HG02623 (cell line): ENCODE measurements around the gene CTIF.

ENCODE experiments used
- ATAC-seq: cut with Tn5 transposase; IDR thresholded peaks from one replicate; pipeline ENCODE4 v1.9.1; 2021; ENCODE audit warnings: moderate library complexity; ENCODE audit not compliant: unreplicated experiment

The CTIF gene

DNA sequence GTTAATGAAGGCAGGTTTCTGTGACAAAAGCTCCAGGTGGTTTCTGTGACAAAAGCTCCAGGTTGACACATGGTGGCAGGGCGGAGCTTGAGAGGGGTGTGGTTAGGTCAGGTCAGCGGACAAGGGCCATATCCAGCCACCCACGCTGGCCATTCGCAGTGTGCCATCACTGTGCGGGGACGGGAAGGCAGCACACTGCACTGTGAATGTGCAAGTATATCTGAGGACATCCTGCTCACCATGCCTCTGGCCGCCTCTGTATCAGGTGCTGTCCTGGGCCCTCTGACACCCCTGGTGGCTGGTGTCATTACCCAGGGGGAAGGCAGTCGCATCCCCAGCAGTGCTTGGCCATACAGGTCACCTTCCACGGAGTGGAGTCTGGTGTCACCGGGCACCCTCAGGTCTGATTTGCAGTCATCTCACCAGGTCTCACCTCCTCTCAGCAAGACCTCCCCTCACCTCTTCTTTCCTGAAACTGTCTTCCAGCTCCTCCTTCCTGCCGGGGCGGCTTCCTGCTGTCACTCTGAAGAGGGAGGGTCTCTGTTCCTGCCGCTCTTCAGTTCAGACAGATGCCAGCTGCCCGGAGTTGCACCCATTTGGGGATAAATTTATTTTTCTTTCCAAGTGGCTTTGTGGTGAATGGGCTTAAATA, 34.9 kb downstream of the CTIF start:
- ATAC-seq = no peak

DNA sequence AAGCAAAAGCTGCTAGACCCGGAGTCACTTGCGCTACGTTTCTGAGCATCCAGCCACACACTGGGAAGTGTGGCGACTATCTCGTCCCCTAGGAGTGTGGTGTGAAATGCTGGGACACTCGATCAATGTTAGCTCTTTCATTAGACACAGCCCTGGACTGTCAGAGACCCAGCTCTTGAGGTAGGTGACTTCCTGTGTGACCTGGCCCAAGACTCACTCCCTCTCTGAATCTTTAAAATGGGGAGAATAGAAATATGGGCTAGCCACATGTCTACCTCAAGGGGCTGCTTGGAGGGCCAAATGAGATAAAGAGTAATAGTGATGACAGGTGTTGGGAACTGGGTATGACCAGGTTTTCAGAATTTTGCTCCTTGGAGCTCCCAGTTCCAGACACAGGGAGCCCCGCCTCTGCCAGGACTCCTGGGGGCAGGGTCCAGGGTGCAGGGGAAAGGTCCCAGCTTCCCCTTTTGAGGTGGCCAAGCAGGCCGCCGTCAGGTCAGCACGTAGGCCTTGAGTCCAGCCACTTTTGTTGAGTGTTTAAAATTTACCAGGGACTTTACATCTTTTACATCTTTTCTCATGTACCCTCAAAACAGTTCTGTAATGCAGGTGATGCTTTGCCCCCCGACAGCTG, 36.0 kb downstream of the CTIF start:
- no peak for ATAC-seq

- ATAC-seq = no peak
Observed at GRCh38 chr18:48575301-48575657, 36.4 kb downstream of the CTIF start.

DNA sequence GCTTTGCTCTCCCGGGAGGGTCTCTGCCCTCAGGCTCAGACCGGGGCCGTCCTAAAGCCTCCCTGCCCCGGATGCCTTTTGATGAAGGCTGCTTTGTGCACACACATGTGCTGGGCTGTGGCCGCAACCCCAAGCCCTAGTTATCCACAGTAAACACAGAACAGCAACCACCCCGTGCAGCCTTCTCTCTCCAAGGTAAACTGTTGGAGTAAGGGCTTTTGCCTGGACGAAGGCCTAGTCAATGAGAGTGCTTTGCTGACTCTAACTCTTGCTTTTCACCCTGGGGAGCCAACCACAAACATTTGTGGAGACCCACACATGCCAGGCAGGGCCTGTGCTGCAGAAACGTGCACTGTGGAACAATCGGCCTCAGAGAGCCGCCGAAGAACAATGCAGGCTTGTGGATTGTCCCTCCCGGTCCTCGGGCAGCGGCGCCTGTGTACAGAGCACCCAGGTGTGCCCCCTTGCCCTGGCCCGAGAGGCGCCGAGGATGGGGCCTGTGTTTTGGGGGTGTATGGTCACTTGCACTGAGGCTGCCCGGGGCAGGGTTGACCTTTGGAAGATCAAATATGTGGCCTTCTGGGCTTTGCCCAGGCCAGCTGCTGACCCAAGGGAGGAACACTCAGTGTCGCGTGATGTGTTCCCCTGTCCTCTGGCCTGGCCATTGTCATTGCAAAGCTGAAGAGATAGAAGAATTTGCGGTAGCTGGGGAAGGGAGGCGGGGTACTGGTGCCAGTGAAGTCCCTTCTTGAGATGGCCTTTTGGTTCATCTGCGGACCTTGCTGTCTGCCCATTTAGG, 37.0 kb downstream of the CTIF start:
- ATAC-seq = no peak

DNA sequence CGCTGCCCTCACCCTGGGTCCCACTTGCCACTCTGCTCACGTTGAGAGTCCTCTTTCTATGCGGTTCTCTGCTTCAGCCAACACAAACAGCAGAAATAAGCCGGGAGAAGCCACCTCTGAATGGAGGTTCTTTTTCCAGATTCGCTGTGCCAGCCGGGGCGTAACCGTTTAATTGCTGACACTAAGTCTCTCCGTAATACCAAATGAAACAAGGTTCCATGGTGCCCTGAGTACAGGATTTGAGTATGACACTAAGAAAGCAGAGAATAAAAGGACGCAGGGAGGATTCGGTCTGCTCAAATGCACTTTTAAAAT, 37.6 kb downstream of the CTIF start:
- ATAC-seq = no peak

DNA sequence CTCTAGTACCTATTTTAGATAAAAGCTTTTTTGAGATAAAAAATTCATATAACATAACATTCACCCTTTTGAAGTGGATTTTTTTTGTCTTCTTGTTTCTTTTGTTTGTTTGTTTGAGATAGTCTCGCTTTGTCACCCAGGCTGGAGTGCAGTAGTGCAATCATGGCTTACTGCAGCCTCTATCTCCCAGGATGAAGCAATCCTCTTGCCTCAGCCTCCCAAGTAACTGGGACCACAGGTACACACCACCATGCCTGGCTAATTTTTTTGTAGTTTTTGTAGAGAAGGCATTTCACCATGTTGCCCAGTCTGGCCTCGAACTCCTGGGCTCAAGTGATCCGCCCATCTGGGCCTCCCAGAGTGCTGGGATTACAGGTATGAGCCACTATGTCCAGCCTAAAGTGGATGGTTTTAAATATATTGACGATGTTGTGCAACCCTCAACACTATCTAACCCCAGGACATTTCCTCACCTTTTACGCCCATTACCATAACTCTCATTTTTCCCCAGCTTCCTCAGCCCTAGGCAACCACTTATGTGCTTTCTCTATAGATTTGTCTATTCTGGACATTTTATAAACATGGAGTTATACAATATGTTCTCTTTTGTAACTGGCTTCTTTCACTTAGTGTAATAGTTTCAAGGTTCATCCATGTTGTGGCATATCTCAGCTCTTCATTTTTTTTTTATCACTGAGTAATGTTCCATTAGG, 38.8 kb downstream of the CTIF start:
- no peak for ATAC-seq

DNA sequence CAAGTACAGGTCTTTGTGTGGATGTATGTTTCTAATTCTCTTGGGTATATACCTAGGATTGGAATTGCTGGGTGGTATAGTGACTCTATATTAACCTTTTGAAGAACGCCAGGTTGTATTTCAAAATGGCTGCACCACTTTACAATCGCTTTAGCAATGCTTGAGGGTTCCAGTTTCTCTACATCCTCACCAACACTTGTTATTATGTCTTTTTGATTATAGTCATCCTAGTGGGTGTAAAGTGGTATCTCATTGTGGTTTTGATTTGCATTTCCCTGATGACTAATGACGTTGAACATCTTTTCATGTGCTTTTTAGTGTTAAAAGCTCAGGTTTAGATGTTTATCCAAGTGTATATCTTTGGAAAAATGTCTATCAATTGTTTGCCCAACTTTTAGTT, 39.5 kb downstream of the CTIF start:
- ATAC-seq = no peak

GRCh38 chr18:48580066-48580465, 41.2 kb downstream of the CTIF start:
- no peak for ATAC-seq

DNA sequence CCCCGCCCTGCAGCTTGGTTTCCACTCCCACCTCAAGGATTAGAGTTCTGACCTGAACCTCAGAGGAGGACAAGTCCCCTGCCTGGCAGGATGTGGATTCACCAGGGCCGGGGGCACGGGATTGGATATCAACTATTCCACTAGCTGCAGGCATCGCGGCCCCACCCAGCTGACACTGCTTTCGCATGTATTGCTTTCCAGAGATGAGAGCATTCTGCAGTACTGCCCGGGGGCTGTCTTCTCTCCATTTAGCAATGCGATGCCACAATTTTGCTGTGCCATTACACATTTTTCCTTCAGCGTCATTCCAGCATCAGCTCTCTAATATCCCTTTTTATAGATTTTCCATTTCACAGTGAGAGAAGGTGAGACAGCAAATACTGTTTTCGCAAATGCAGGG, 42.0 kb downstream of the CTIF start:
- ATAC-seq = no peak

DNA sequence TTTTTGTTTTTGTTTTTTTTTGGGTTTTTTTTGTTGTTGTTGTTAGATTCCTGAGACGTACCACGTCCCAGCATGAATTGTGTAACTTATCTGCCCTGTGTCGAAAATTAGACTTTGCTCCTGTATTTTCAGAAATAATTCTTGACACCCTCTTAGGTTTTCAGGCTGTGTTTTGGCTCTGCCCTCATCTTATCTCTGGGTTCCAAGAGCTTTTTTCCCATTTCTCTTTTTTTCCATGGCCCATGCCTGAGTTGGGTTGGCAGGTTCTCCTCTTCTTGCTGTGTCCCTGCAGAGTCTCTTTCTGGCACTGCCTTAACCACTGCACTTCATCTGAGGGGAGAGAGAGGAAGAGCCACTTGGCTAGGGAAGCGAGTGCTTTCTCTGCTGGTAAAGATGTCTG, 42.4 kb downstream of the CTIF start:
- ATAC-seq = no peak

DNA sequence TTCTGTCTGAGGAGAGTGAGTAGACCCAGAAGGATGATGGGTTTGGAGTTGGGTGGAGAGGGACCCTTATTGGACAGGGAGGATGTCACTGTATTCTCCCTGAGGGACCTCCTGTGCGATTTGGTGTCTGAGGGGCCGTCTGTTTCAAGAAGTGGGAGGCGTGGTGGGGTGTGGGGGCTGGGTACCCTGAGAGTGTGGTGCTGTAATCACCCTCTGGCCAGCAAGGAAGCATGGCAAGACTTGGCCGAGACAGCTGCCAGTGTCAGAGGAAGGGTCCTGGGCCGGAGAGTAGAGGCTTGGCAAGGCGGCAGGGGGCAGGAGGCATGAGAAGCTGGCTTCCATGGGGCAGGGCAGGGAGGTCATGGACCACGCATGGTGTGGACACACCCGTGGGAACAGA, 43.1 kb downstream of the CTIF start:
- no peak for ATAC-seq

DNA sequence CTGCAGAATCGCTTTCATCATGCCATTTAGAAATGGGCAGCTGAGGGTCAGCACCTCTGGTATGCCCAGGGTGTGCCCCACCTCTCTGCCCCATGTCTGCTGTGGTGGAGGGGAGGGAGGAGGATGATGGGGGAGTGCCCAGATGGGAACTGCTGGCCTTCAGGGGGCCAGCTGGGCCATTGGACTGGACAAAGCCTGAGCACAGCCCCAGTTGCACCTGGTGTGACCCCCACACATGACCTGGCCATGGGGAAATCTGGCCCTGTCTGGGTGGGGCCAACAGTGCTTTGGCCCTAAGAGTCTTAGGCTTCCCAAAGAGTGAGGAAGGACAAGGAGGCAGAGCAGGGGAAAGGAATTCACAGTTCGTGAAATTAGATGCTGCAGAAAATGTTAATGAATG, 44.1 kb downstream of the CTIF start:
- ATAC-seq = no peak

GRCh38 chr18:48583573-48583972, 44.7 kb downstream of the CTIF start:
- no peak for ATAC-seq

DNA sequence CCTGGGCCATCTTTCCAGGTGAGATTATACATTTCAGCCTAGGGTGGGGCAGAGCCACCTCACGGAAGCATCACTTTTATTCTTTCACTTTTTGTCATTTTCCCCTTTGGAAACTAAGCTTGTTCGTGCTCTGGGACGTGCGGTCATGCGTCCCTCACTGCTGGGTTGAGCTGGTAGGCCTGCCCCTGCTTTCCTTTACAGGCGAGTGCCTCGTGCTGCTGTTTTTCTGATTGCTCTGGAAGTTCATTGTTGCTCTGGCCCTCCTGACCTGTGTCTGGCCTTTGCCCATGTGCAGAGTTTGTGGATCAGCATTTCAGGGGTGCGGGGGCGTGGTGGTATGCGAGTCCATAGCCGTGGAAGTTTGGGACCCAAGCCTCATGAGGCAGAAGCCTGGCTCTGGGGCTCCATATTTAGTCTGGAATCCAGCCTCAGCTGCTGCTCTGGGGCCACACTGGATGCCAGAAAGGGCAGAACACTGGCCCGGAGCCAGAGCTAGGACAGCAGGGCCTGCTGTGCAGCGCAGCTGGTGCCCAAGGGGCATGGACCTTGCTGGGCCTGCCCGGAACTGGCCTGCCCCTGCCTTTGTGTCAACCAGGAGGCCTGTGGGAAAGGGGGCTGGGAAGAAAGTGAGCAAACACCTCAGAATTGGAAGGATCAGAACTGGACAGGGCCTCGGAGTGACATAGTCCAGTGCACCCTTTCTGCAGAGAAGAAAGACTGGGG, 51.1 kb downstream of the CTIF start:
- no peak for ATAC-seq

- no peak for ATAC-seq
Observed at GRCh38 chr18:48590678-48591077, 51.8 kb downstream of the CTIF start.

DNA sequence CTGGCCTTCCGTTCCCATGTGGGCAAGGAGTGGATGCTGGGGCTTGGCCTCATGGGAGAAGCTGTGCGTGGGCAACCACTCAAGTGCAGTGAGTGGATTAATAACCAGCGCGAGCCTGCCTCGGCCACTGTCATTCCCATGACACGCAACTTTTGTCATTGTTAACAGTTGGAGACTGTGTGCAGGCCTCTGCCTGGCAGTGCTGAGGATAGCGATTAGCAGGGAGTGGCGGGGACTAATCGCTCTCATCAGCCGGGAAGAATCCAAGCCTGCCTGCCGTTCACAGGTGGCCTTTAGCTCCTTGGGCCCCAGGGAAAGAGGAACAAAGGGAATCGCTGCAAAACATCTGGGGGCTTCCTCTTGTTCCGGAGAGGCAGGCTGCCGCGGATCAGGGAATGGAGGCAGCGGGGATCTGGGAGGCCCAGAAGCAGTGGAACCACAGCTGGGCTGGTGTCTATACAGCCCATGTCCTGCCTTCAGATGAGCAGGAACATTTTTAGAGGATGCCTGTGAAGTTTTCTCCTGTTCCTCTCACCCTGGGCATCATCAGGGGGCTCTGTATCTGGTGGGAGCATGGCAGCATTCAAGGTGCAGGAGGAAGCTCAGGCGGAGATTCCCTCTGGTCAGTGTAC, 53.8 kb downstream of the CTIF start:
- ATAC-seq = no peak

- no peak for ATAC-seq
Observed at GRCh38 chr18:48594471-48595094, 55.8 kb downstream of the CTIF start.

DNA sequence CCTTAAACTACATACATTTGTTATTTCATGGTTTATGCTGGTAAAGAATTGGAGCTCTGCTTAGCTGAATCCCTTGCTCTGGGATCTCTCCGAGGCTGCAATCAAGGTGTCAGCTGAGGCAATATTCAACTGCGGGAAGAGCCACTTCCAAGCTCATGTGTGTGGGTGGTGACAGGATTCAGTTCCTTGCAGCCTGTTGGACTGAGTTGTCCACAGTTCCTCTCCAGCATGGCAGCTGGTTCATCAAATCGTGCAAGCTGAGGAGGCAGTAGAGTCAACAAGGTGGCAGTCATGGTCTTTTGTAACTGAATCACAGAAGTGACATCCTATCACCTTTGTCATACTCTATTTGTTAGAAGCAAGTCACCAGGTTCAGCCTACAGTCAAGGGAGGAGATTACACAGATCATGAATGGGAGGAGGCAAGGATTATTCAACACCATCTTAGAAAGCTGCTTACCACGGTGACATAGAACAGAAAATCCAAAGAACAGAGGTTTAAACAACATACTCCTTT, 56.9 kb downstream of the CTIF start:
- ATAC-seq = no peak

DNA sequence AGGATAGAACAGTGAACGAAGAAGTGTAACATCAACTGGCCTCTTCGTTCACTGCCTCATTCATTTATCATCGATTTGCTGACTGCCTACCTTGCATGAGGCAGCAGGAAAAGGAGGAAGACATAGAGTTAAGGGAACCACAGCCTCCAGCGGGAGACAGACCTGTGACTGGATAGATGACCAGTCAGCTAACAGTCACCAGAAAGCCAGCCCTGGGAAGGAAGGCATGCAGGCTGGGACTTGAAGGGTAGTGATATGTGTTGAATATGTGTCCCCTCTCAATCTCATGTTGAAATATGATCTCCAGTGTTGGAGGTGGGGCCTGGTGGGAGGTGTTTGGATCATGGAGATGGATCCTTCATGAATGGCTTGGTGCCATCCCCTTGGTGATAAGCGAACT, 58.3 kb downstream of the CTIF start:
- ATAC-seq = no peak

- no peak for ATAC-seq
Observed at GRCh38 chr18:48597671-48598070, 58.8 kb downstream of the CTIF start.
